ENCODE results near the gene IGF1R. TPM values are rescaled to one million over a fixed set of nuclear protein-coding genes. Genes with fewer than 3 reads are reported as not detected.

The IGF1R gene
- total RNA-seq, 1 experiment from 2014 or later: 51.6 TPM

DNA sequence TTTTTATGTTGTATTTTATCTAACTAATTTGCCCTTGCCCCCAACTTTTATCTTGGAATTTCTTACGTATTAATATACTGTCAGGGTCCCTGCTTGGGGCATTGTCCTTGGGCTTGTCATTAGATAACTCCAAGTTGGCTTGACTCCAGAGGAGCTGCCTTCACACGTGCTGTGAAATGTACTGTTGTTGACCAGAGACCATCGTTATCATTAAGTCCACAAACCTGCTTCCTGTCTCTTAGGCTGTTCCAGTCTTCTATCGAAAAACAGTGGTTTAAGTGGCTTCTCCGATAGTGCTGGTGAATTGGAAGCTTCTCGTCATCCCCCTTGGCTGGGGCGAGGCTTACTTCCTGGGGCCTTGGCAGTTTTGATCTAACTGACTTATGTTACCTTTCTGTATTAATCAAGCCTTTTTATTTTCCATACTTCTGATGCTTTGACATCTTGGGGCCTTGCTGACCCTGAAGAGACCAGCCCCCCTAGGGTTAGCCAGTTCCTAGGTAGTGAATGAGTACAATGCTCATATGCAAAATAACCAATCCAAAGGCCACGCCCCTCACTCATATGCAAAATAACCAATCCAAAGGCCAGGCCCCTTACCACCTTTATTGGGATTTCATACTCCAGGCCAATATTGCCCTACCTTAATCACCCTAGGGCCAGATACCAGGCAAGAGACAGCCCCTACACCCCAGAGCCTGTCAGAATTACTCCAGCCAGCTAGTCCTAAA lies 164.5 kb downstream of the IGF1R start:
- H3K27ac Mint-ChIP-seq (ENCODE audit: unreplicated experiment): no peak overlapping the region
- H3K4me1 Mint-ChIP-seq (ENCODE audit: low read depth, unreplicated experiment): no peaks in the 10 kb centered on the region
- no peaks in the 10 kb centered on the region for H3K36me3 Mint-ChIP-seq (ENCODE audit: insufficient read depth, unreplicated experiment)

DNA sequence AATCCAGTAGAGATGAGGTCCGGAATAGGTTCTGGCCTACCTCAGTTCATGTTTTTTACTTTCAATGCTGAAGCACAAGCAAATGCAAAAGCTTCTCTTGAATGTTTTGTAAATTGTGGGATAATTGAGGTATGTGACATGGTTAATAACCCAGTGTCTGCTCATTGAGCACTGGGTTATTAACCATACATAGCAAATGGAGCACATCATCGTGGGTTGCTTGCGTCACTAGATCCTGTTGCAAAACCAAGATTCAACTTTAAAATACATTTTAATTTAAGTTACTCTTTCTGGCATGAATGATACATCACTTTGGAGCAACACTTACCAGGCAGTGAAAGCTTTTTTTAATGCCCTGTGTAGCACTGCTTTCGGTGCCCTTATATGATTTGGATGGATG lies 165.6 kb downstream of the IGF1R start:
- H3K4me3 ChIP-seq (ENCODE audit: low read depth, low read length): no peak overlapping the region
- CTCF ChIA-PET: no interaction called here

More for the DNA sequence above, 164.5 kb downstream of the IGF1R start:
- Mint-ChIP-seq H3K27me3 (ENCODE audit: insufficient read depth, unreplicated experiment) (no peaks in the 10 kb centered on the region), H3K9me3 (ENCODE audit: unreplicated experiment) (no peaks in the 10 kb centered on the region), H3K4me3 (ENCODE audit: unreplicated experiment) (no peak overlapping the region)
- intact Hi-C loops (cut with micrococcal nuclease; ENCODE audit: unreplicated experiment): no loop called here
- H3K4me3 ChIP-seq (ENCODE audit: low read depth, low read length): no peak overlapping the region
- no peaks in the 10 kb centered on the region for H3K9me3 ChIP-seq
- TF ChIP-seq, protein P1, sequence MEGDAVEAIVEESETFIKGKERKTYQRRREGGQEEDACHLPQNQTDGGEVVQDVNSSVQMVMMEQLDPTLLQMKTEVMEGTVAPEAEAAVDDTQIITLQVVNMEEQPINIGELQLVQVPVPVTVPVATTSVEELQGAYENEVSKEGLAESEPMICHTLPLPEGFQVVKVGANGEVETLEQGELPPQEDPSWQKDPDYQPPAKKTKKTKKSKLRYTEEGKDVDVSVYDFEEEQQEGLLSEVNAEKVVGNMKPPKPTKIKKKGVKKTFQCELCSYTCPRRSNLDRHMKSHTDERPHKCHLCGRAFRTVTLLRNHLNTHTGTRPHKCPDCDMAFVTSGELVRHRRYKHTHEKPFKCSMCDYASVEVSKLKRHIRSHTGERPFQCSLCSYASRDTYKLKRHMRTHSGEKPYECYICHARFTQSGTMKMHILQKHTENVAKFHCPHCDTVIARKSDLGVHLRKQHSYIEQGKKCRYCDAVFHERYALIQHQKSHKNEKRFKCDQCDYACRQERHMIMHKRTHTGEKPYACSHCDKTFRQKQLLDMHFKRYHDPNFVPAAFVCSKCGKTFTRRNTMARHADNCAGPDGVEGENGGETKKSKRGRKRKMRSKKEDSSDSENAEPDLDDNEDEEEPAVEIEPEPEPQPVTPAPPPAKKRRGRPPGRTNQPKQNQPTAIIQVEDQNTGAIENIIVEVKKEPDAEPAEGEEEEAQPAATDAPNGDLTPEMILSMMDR (IDR thresholded peaks at IDR 0.05; ENCODE audit: insufficient read depth in 1 of 2, low read depth in 1 of 2, low read length in 1 of 2, severe bottlenecking in 1 of 2, unreplicated experiment in 1 of 2): no peak
- DNase-seq: no peak
- no peaks in the 10 kb centered on the region for H3K27me3 ChIP-seq (replicated peaks; ENCODE audit: control insufficient read depth, insufficient read depth, low read length)
- H3K4me1 ChIP-seq: no peaks in the 10 kb centered on the region
- ChIA-PET CTCF (no interaction called here), POLR2A (no interaction called here)
- no peaks in the 10 kb centered on the region for H3K36me3 ChIP-seq (ENCODE audit: control insufficient read depth, insufficient read depth, low read length)
- no TSS peak for BruUV-seq (replicated peaks)

GRCh38 chr15:98815207-98815606 lies 166.9 kb downstream of the IGF1R start:
- no peak overlapping the region for H3K4me3 ChIP-seq (ENCODE audit: low read depth, low read length)
- H3K9me3 ChIP-seq: no peaks in the 10 kb centered on the region
- H3K27me3 ChIP-seq (replicated peaks; ENCODE audit: control insufficient read depth, insufficient read depth, low read length): no peaks in the 10 kb centered on the region
- no peaks in the 10 kb centered on the region for H3K4me1 Mint-ChIP-seq (ENCODE audit: low read depth, unreplicated experiment)
- BruUV-seq (replicated peaks): no TSS peak
- H3K27me3 Mint-ChIP-seq (ENCODE audit: insufficient read depth, unreplicated experiment): no peaks in the 10 kb centered on the region
- H3K36me3 Mint-ChIP-seq (ENCODE audit: insufficient read depth, unreplicated experiment): no peaks in the 10 kb centered on the region
- CTCF ChIA-PET: no interaction called here
- H3K4me1 ChIP-seq: no peaks in the 10 kb centered on the region
- intact Hi-C loops (cut with micrococcal nuclease; ENCODE audit: unreplicated experiment): no loop called here
- TF ChIP-seq, protein P1 (IDR thresholded peaks at IDR 0.05; ENCODE audit: insufficient read depth in 1 of 2, low read depth in 1 of 2, low read length in 1 of 2, severe bottlenecking in 1 of 2, unreplicated experiment in 1 of 2): no peak
- H3K9me3 Mint-ChIP-seq (ENCODE audit: unreplicated experiment): no peaks in the 10 kb centered on the region
- POLR2A ChIA-PET: no interaction called here
- H3K27ac Mint-ChIP-seq (ENCODE audit: unreplicated experiment): no peak overlapping the region
- no peak for DNase-seq
- no peaks in the 10 kb centered on the region for H3K36me3 ChIP-seq (ENCODE audit: control insufficient read depth, insufficient read depth, low read length)
- no peak overlapping the region for H3K4me3 Mint-ChIP-seq (ENCODE audit: unreplicated experiment)

More for the DNA sequence above, 165.6 kb downstream of the IGF1R start:
- Mint-ChIP-seq H3K27me3 (ENCODE audit: insufficient read depth, unreplicated experiment) (no peaks in the 10 kb centered on the region), H3K27ac (ENCODE audit: unreplicated experiment) (no peak overlapping the region), H3K9me3 (ENCODE audit: unreplicated experiment) (no peaks in the 10 kb centered on the region), H3K4me3 (ENCODE audit: unreplicated experiment) (no peak overlapping the region), H3K36me3 (ENCODE audit: insufficient read depth, unreplicated experiment) (no peaks in the 10 kb centered on the region), H3K4me1 (ENCODE audit: low read depth, unreplicated experiment) (no peaks in the 10 kb centered on the region)
- H3K4me1 ChIP-seq: no peaks in the 10 kb centered on the region
- intact Hi-C loops (cut with micrococcal nuclease; ENCODE audit: unreplicated experiment): no loop called here
- POLR2A ChIA-PET: no interaction called here
- TF ChIP-seq, protein P1 (IDR thresholded peaks at IDR 0.05; ENCODE audit: insufficient read depth in 1 of 2, low read depth in 1 of 2, low read length in 1 of 2, severe bottlenecking in 1 of 2, unreplicated experiment in 1 of 2): no peak
- no peak for DNase-seq
- H3K36me3 ChIP-seq (ENCODE audit: control insufficient read depth, insufficient read depth, low read length): no peaks in the 10 kb centered on the region
- no TSS peak for BruUV-seq (replicated peaks)
- no peaks in the 10 kb centered on the region for H3K27me3 ChIP-seq (replicated peaks; ENCODE audit: control insufficient read depth, insufficient read depth, low read length)
- no peaks in the 10 kb centered on the region for H3K9me3 ChIP-seq

Measured in Caco-2 (cell line).